ENCODE data around the gene GBA2.
A peak's percentile ranks its signal among the peaks of the same experiment; 100 is the strongest.

The GBA2 gene

DNA sequence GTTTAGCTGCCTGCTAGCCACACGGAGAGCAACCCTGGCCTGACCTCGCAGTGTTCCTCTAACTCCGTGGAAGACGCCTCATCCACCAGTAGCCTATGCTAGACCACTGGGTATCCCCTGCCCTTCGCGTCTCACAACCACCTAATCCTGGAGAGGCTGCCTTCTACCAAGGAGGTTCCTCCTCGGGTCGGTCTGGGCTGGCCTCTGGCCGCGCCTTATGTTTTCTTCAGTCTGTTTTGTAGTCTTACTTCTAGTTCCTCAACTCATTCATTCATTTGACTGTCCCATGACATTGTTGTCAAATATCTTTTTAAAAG lies 57.7 kb downstream of the GBA2 start:
- no peak for DNase-seq (ENCODE audit: low spot score)

DNA sequence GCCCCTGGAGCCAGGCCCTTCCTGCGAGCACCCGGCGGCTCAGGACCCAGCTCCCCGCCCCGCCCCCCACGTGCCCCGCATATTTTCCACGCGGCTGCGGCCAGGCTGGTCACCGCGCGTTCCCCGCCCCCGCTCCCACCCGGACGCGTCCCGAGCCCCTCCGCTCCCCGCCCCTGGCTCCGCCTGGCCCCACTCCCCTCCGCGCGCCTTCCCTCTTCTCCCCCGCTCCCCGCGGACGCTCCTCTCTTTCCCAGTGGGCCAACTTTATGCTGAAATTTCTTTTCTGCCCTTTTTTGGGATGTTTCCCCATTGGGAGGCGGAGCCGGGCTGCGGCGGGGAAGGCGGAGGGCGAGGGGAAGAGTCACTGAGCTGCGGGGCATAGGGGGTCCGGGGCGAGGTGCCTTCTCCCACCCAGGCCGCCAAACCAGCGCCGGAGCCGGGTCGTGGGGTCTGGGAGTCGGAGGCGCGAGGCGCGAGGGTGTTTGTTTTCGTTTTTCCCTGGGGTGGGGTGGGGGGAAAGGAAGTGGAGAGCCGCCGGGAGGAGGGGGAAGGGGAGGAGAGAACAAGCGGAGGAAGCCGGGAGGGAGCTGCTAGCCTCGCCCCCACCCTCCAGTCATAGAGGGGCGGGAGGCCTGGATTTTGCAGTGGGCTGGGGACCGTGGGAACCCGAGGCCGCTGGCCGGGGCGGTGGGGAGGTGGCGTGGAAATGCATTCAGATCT lies 58.3 kb downstream of the GBA2 start:
- DNase-seq (ENCODE audit: low spot score) = peak; percentile 73

DNA sequence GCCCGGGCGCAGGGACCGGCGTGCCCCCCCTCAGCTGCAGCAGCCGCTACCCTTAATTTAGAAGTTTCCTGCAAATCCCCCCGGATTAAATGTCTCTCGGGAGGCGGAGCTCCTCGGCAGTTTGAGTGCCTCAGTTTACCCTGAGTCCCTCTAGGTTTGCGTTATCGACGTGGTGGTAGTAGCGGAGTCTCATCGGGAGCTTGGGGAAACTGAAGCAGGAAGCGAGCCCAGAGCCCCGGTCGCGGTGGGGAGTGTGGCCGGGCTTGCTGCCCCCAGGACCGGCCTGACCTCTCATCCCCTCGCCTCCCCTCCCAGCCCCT lies 58.8 kb downstream of the GBA2 start:
- DNase-seq (ENCODE audit: low spot score) = no peak

DNA sequence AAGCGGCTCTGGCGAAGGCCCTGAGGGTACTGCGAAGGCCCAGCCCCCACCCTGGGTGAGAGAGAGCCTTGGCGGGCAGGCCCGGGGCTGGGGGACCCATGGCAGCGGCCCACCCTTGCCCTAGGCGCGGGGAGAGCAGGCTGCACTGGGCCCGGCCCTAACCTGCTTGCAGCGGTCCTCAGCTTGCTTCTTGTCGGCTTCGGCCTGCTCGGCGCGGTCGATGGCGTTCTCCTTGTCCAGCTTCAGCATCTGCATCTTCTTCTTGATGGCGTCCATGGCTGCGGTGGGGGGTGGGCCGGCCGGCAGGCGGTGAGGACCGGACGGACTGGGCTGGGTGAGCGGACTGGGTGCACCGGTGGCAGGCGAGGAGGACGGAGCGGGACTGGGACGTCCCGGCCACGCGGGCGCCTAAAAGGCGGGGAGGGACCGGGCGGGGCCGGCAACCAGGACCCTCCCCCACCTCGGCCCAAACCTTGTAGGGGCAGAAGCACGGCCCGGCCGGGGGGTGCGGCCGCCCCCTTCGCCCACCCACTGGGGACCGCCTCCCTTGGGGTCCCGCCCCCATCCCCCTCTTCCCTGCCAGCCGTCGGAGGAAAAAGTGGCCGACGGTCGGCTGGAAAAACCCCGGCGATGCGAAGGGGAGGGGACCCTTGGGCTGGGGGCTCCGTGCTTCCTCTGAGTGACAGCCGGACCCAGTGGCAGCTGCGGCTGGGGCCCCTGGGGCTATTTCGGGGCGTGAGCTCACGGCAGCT lies 59.3 kb downstream of the GBA2 start, which contains the start of gene TPM2:
TPM2 (minus strand) TSS at position 384 of the 752 bp plus-strand sequence; CDS start at position 276, 108 bp downstream.
- DNase-seq (ENCODE audit: low spot score) = peak; percentile 53

DNA sequence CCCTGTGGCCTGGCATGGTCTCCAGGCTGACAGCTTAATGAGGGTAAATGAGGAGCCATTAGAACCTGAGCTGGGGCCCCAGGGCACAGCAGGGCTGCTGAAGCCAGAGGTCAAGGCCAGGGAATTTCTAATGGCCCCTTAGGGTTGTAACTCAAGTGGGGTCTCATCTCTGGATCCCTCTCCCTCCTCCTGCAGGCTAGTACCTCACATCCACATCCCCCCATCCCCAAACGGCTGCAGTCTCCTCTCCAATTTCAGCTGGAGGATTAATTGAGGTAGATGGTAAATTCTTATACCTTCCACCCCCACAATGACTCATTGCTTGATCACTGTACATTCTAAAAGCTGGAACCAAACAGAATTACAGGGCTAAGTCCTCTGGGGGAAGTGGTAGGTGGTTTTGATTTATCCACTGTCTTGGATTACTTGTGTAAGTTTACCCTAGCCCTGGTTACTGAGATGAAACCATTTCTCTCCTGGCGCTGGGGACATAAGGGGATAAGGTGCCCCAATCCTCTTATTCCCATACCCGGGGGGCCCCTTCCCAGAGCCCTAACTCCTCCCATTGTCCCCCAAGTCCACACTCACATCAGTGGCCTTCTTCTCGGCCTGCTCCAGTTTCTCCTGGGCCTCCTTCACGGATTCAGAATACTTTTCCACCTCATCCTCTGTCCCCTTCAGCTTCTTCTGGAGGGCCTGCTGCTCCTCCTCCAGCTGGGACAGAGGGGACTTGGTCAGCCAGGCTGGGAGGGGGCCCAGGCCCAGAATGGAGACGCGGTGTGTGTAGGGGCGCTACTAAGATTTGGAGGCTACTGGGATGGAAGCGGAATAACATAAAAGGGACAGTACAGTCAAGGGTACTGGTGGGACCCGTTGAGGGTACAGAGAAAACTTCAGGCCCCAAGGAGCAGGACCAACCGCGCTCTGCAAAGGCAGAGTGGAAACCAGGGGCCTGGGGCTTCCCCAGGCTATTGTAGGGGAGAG lies 60.2 kb downstream of the GBA2 start:
- no peak for DNase-seq (ENCODE audit: low spot score)

DNA sequence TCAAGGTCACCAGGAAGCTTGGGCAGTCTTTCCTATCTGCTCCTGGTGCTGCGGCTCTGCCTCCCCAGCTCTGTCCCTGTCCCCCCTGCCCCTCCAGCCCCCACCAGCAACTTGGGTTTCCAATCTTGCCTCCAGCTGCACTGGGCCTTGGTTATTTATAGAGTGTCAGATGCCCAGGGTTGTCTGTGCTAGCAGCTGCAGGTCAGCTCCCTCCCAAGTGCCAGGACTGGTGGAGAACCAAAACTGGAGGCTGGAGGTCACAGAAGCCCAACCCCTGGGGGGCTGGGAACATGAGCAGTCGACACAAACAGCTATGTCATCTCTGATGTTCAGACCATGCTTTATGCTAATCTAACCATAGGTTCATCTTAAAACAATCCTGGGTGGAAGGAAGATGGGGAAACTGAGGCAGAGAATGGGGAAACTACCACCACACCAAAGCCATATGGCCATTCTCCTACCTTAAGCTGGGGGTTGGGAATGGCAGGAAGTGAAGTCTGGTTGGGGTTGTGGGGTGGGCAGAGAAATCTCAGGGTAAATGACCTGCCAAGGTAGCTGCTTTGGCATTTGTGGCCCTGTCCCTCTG lies 61.0 kb downstream of the GBA2 start:
- DNase-seq (ENCODE audit: low spot score) = no peak

DNA sequence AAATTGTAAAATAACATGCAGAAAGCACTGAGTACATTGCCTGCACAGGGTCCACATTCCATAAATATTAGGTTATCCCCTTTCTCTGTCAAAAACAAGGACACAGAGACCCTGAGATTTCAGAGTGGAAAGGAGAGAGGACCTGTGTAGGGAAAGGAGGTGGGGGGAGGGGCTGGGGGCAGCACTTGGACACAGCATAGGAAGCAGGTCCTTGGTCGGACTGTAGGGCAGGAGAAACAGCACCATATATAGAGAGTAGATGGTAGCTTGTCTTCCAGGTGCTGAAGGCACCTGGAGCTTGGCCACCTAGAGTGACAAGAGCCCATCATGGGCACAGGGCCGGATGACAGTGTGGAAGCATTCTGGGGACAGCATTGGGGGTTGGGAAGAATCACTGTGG lies 61.7 kb downstream of the GBA2 start:
- DNase-seq (ENCODE audit: low spot score) = no peak
